Parathyroid adenoma (tissue), 2 donors: ENCODE results near the gene ST3GAL3.

Experiments used
- H2AFZ ChIP-seq: fragments of 300-600 bp; sonication (generic); one replicate; pipeline ENCODE4 v1.7.0; 2017; ENCODE audit warnings: antibody characterized with exemption, mild to moderate bottlenecking
- H3K27ac ChIP-seq: fragments of 300-600 bp; sonication (generic); one replicate; pipeline ENCODE4 v1.7.0; 2017
- H3K27me3 ChIP-seq: fragments of 300-600 bp; sonication (generic); one replicate; pipeline ENCODE4 v1.7.0; 2017; ENCODE audit warnings: low read length; ENCODE audit not compliant: control insufficient read depth, insufficient read depth
- H3K36me3 ChIP-seq: fragments of 300-600 bp; sonication (generic); one replicate; pipeline ENCODE4 v1.7.0; 2017; ENCODE audit warnings: low read length; ENCODE audit not compliant: control insufficient read depth, insufficient read depth
- H3K4me1 ChIP-seq: fragments of 300-600 bp; sonication (generic); one replicate; pipeline ENCODE4 v1.7.0; 2017; ENCODE audit warnings: control low read depth
- H3K4me2 ChIP-seq: fragments of 300-600 bp; sonication (generic); one replicate; pipeline ENCODE4 v1.7.0; 2017; ENCODE audit warnings: low read length
- H3K4me3 ChIP-seq: fragments of 300-600 bp; sonication (generic); one replicate; pipeline ENCODE4 v1.7.0; 2017; ENCODE audit warnings: low read depth, low read length
- H3K79me2 ChIP-seq: fragments of 300-600 bp; sonication (generic); one replicate; pipeline ENCODE4 v1.7.0; 2017; ENCODE audit warnings: control low read depth
- H3K9ac ChIP-seq: fragments of 300-600 bp; sonication (generic); one replicate; pipeline ENCODE4 v1.7.0; 2017; ENCODE audit warnings: mild to moderate bottlenecking
- H3K9me3 ChIP-seq: fragments of 300-600 bp; sonication (generic); one replicate; pipeline ENCODE4 v1.7.0; 2017; ENCODE audit warnings: low read length; ENCODE audit not compliant: control insufficient read depth
- CTCF ChIP-seq: fragments of 300-600 bp; sonication (generic); IDR thresholded peaks from one replicate; pipeline ENCODE4 v1.7.0; 2017; ENCODE audit warnings: antibody characterized with exemption, mild to moderate bottlenecking
- donor health status: primary hyperparathyroidism.

The ST3GAL3 gene

GRCh38 chr1:43796111-43796581 is 88.8 kb downstream of the ST3GAL3 start:
- H3K4me1 ChIP-seq, result no peaks in the 10 kb centered on the region
- H3K4me2 ChIP-seq, result no peak overlapping the region
- no peak overlapping the region for H3K9ac ChIP-seq
- H3K79me2 ChIP-seq, result no peaks in the 10 kb centered on the region
- no peak for TF ChIP-seq CTCF
- no peaks in the 10 kb centered on the region for H3K36me3 ChIP-seq
- no peak overlapping the region for H2AFZ ChIP-seq
- no peak overlapping the region for H3K4me3 ChIP-seq
- no peak overlapping the region for H3K27ac ChIP-seq
- H3K9me3 ChIP-seq, result no peaks in the 10 kb centered on the region
- H3K27me3 ChIP-seq, result no peaks in the 10 kb centered on the region

- Histone ChIP-seq H3K79me2 (no peaks in the 10 kb centered on the region), H3K4me1 (no peaks in the 10 kb centered on the region), H3K27me3 (no peaks in the 10 kb centered on the region), H3K9ac (no peak overlapping the region), H3K27ac (no peak overlapping the region), H2AFZ (no peak overlapping the region), H3K4me2 (no peak overlapping the region), H3K36me3 (no peaks in the 10 kb centered on the region), H3K9me3 (no peaks in the 10 kb centered on the region), H3K4me3 (no peak overlapping the region)
- no peak for TF ChIP-seq CTCF
Measured at GRCh38 chr1:43797891-43798290, 90.6 kb downstream of the ST3GAL3 start.

- Histone ChIP-seq H3K4me3 (no peak overlapping the region), H3K4me2 (no peak overlapping the region), H3K4me1 (no peaks in the 10 kb centered on the region), H3K36me3 (no peaks in the 10 kb centered on the region), H3K9ac (no peak overlapping the region), H3K9me3 (no peaks in the 10 kb centered on the region), H2AFZ (no peak overlapping the region), H3K79me2 (no peaks in the 10 kb centered on the region), H3K27me3 (no peaks in the 10 kb centered on the region), H3K27ac (no peak overlapping the region)
- TF ChIP-seq CTCF, result no peak
Measured at GRCh38 chr1:43799656-43800635, 92.6 kb downstream of the ST3GAL3 start.

- Histone ChIP-seq H2AFZ (no peak overlapping the region), H3K79me2 (no peaks in the 10 kb centered on the region), H3K4me2 (no peak overlapping the region), H3K27me3 (no peaks in the 10 kb centered on the region), H3K4me3 (no peak overlapping the region), H3K27ac (no peak overlapping the region), H3K36me3 (no peaks in the 10 kb centered on the region), H3K9me3 (no peaks in the 10 kb centered on the region), H3K9ac (no peak overlapping the region), H3K4me1 (no peaks in the 10 kb centered on the region)
- TF ChIP-seq CTCF, result no peak
Measured at GRCh38 chr1:43800771-43801170, 93.4 kb downstream of the ST3GAL3 start.
